MG63 (cell line): Measurements from ENCODE around the gene BET1L. TPM values are rescaled to one million over a fixed set of nuclear protein-coding genes. Genes with fewer than 3 reads are reported as not detected.
"Not testable (repeated sequence)": the region's sequence is repeated elsewhere in the genome, so short reads cannot be mapped to it uniquely, and the experiment has no call there.

Experiments used
- DNase-seq: peaks from one replicate; pipeline ENCODE4 v3.0.0-alpha.2; 2020
- H3K27me3 ChIP-seq: fragments of 250-450 bp; sonication (Bioruptor Pico); 2 replicates; pipeline ENCODE4 v1.5.1; 2020; ENCODE audit warnings: mild to moderate bottlenecking, moderate library complexity
- H3K36me3 ChIP-seq: fragments of 250-450 bp; sonication (Bioruptor Pico); 2 replicates; pipeline ENCODE4 v1.5.1; 2020; ENCODE audit warnings: mild to moderate bottlenecking, moderate library complexity
- H3K4me3 ChIP-seq: fragments of 250-450 bp; sonication (Bioruptor Pico); 2 replicates; pipeline ENCODE4 v1.5.1; 2020; ENCODE audit warnings: mild to moderate bottlenecking, moderate library complexity
- H3K9me3 ChIP-seq: fragments of 250-450 bp; sonication (Bioruptor Pico); 2 replicates; pipeline ENCODE4 v1.5.1; 2020; ENCODE audit warnings: mild to moderate bottlenecking, moderate library complexity
- total RNA-seq: library from RNA; depleted of rRNA; stranded (reverse); fragments of >200 nt; shearing (Covaris generic); gene quantifications from 2 replicates; pipeline ENCODE4 v1.2.3, GENCODE V29; 2014; ENCODE audit warnings: low replicate concordance

BET1L gene
- total RNA-seq, 1 experiment from 2014 or later, result 29.0 TPM

GRCh38 chr11:235997-236773 lies 29.0 kb upstream of the BET1L start, which contains the start of gene SIRT3:
Gene SIRT3, minus strand, starts transcription at chr11:236342. Its CDS starts 14 bp downstream, at chr11:236328.
- peak within 1 kb of the TSS; percentile 97 for H3K4me3 ChIP-seq
- H3K27me3 ChIP-seq, result no peaks in the 10 kb centered on the region
- no peaks in the 10 kb centered on the region for H3K9me3 ChIP-seq
- DNase-seq, result peak; percentile 80
- peaks cover 36% of the 10 kb centered on the region for H3K36me3 ChIP-seq

DNA sequence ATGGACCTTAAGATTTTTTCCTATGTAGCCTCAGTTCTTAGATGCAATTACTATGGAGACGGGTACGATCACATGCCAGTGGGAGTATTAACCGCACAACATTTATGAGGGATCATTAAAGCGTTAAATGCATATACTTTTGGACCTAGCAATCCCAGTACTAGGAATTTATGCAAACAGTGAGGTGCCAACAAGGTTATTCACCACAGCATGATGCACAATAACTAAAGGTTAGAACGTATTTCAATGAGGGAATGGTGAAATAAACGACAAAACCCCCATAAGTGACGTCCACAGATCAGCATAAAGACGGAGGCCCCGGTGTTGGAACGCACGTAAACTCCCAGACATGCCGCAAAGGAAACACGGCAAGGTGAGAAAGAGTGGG lies 28.4 kb upstream of the BET1L start:
- Histone ChIP-seq H3K9me3 (no peaks in the 10 kb centered on the region), H3K36me3 (peaks cover 30% of the 10 kb centered on the region), H3K27me3 (no peaks in the 10 kb centered on the region), H3K4me3 (peak overlapping the region; percentile 97)
- DNase-seq, result no peak

DNA sequence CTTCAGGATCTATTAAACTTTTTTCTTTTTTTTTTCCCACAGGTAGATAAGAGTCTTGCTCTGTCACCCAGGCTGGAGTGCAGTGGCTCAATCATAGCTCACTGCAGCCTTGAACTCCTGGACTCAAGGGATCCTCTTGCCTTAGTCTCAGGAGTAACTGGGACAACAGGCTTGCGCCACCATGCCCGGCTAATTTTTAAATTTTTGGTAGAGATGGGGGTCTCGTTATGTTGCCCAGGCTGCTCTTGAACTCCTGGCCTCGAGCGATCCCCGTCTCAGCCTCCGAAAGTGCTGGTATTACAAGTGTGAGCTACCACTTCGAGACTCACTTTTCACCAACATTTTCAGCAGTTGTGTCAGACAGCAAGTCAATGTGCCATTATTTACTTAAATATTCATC lies 28.0 kb upstream of the BET1L start:
- Histone ChIP-seq H3K4me3 (peak overlapping the region; percentile 97), H3K9me3 (no peaks in the 10 kb centered on the region), H3K36me3 (peaks cover 26% of the 10 kb centered on the region), H3K27me3 (no peaks in the 10 kb centered on the region)
- no peak for DNase-seq

DNA sequence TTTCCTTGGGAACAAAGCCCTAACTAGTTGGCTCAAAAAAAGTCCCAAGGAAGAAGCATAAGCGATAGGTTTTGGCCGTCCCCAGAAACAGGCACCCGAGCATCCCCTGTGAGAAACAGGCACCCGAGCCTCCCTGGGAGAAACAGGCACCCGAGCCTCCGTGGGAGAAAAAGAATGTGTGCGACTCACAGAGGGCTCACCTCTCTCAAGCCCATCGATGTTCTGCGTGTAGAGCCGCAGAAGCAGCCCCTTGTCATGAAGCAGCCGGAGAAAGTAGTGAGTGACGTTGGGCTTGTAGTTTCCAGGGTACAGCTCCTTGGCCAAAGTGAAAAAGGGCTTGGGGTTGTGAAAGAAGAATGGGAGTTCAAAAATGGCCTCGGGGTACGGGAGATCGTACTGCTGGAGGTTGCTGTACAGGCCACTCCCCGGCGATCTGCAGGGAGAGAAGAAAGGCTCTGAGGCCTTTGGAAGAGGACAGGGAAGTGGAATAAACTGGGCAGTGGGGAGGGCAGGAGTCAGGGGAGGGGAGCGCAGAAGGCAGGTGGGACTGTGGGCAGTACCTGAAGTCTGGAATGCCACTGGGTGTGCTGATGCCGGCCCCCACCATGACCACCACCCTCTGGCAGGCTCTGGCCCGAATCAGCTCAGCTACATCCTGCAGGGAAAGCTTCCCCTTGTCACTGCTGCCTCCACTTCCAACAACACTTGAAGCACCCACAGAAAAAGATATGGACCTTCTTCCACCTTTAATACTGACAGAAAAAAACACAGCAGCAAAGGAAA lies 25.8 kb upstream of the BET1L start:
- no peaks in the 10 kb centered on the region for H3K27me3 ChIP-seq
- no peak overlapping the region for H3K4me3 ChIP-seq
- DNase-seq, result no peak
- H3K36me3 ChIP-seq, result peaks cover 10% of the 10 kb centered on the region; the same call in 1 of the 2 replicates
- H3K9me3 ChIP-seq, result no peaks in the 10 kb centered on the region

DNA sequence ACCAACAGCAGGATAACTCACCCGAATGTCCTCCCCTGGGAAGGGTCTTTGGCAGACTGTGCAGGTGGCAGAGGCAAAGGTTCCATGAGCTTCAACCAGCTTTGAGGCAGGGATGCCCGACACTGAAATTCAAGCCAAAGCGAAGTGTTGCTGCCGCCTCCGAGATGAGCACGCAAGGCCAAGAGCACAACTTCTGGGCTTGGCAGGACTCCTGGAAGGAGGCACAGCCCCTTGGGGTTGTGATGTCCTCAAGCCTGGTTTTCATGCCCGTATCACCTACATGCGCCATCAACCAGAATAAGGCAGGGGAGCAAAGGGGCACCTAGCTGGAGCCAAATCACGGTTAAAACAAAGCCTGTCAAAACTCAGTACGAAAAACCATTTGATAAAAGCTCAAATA lies 23.2 kb upstream of the BET1L start:
- Histone ChIP-seq H3K36me3 (no peaks in the 10 kb centered on the region), H3K27me3 (no peaks in the 10 kb centered on the region), H3K4me3 (no peak overlapping the region), H3K9me3 (no peaks in the 10 kb centered on the region)
- DNase-seq, result no peak

- H3K4me3 ChIP-seq, result no peak overlapping the region
- H3K36me3 ChIP-seq, result no peaks in the 10 kb centered on the region
- DNase-seq, result no peak
- no peaks in the 10 kb centered on the region for H3K27me3 ChIP-seq
- no peaks in the 10 kb centered on the region for H3K9me3 ChIP-seq
These were observed 20.7 kb upstream of the BET1L start for GRCh38 chr11:227824-228379.

DNA sequence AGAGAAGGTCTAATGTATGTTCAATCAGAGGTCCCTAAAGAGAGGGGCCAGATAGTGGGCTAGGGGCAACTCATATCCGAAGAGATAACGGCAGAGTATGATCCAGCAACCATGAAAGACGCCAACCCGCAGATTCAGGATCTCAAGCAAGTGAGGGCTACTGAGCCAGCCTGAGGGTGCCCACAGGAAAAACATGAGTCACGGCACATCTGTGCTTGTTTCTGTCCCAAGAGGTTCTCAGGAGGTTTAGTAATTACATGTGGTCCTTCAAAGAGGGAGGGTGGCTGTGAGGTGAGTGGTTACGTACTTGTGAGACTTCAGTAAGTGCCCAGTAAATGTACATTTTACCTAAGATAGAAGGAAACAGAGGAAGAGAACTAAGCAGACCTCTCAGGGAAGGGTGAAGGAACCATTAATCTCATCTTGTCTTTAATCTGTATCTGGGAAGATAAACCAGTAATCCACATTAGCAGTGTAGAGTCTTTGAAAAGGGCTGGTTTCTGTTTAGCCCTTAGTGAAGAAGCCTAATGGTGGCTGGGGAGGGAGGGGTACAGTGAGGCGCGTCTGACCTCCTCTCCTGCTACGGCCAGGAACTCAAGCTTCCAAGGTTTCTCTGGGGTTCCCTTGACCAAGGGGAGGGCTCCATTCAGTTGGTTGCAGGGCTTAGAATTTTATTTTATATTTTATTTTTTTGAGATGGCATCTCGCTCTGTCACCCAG lies 18.7 kb upstream of the BET1L start:
- Histone ChIP-seq H3K4me3 (no peak overlapping the region), H3K27me3 (no peaks in the 10 kb centered on the region), H3K36me3 (no peaks in the 10 kb centered on the region; the same call in 1 of the 2 replicates), H3K9me3 (no peaks in the 10 kb centered on the region)
- DNase-seq, result peak; percentile 21

- Histone ChIP-seq H3K9me3 (no peaks in the 10 kb centered on the region), H3K27me3 (no peaks in the 10 kb centered on the region), H3K36me3 (no peaks in the 10 kb centered on the region; the same call in 1 of the 2 replicates), H3K4me3 (no peak overlapping the region)
- DNase-seq, result no peak
These were observed 17.2 kb upstream of the BET1L start for GRCh38 chr11:224424-224823.

DNA sequence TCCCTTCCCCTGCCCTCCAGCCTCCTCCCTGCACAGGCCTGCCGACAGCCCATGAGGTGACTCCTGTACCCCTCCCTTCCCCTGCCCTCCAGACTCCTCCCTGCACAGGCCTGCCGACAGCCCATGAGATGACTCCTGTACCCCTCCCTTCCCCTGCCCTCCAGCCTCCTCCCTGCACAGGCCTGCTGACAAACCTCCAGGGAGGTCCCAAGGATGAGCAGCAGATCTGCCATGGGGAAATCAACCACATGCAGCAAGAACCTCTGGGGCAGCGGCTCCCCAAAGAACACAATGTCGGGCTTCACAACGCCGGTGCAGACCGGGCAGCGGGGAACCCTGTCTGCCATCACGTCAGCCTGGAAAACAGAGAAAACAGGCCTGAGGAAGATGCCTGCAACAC lies 16.7 kb upstream of the BET1L start:
- Histone ChIP-seq H3K4me3 (no peak overlapping the region), H3K9me3 (no peaks in the 10 kb centered on the region), H3K36me3 (no peaks in the 10 kb centered on the region; the same call in 1 of the 2 replicates), H3K27me3 (no peaks in the 10 kb centered on the region)
- no peak for DNase-seq

DNA sequence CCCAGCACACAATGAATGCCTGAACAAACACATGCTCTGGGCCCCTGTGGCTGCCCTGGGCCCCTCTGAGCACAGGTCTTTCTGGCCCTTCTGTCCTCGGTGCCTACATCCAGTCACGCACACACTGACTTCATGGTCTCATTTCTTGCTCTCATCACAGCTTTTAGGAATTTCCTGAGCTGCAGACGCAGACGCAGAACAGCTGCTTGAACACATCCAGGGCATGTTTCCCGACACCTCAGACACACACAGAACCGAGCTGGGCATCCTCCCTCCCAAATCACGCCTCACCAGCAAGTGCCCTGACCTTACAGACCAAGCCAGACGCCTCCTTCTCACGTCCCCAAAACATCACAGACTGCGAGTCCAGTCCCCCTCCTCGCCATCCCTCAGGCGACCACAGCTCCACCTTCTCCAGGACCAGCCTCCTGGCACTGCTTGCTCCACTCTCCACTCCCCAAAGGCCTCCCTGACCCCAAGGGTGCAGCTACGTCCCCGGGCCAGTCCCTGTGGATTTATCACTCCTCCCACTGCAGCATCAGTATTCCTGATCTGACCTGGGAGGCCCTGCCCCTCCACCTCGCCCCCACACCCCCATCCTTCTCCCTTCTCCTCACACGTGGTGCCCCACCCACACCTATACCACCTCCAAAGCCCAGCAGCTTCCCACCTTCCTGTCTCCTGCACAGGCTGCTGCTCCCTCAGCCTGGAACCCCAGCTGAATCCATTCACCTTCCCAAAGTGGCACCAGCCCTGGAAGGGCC lies 16.0 kb upstream of the BET1L start:
- Histone ChIP-seq H3K27me3 (no peaks in the 10 kb centered on the region), H3K36me3 (no peaks in the 10 kb centered on the region; the same call in 1 of the 2 replicates), H3K9me3 (no peaks in the 10 kb centered on the region), H3K4me3 (no peak overlapping the region)
- DNase-seq, result no peak

DNA sequence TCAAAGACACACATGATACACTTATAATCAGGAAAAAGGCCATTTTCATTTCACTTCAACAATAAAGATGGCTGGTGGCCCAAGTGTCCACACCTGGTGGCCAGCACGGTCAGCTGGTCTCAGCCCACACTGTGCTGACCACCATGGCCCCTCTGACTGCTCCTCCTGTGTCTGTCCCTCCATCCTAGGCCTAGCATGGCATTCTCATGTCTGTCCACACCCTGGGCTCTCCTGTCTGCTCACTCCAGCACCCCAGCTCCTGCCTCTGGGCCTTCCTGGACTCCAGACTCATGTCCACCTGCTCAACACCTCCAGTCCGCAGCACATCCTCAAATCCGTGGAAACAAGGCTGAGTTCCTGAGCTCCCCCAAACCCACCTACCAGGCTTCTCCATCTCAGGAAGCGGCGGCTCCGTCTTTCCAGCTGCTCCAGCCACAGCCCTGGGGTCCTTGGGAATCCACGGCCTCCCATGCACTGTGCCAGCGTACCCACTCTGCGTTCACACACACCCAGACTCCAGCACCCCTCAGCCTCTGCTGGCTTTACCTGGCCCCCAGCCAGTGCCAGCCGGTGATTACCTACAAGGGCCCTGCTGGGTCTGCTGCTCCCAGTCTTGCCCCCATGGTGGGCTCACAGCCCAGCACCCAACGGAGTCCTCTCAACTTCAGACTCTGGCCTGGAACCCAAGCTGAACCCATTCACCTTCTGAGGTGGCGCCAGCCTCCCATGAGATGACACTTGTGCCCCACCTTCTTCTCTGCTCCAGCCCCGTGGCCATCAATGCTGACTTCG lies 15.0 kb upstream of the BET1L start:
- no peaks in the 10 kb centered on the region; the same call in 1 of the 2 replicates for H3K36me3 ChIP-seq

DNA sequence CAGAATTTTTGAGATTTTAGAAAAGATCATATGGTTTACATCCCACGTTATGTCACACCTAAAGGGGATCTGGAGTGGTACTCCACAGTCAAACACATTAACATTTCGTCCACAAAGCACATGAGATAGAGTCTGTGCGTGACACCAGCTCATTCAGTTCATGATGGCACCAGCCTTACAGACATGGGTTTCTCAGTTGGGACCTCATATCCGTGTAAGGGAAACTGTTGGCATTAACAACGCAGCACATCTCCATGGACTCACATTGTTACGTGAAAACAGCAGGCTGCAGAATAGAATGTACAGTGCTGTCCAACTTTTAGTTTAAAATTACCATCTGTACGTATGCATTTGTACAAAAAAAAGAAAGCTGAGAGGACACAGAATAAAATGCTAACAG lies 14.3 kb upstream of the BET1L start:
- no peak for DNase-seq
- H3K27me3 ChIP-seq, result no peaks in the 10 kb centered on the region
- H3K36me3 ChIP-seq, result no peaks in the 10 kb centered on the region; the same call in 1 of the 2 replicates
- H3K9me3 ChIP-seq, result no peaks in the 10 kb centered on the region
- no peak overlapping the region for H3K4me3 ChIP-seq

More for the DNA sequence above, 15.0 kb upstream of the BET1L start:
- no peak for DNase-seq
- Histone ChIP-seq H3K4me3 (no peak overlapping the region), H3K27me3 (no peaks in the 10 kb centered on the region), H3K9me3 (no peaks in the 10 kb centered on the region)

GRCh38 chr11:220641-221215 lies 13.5 kb upstream of the BET1L start:
- H3K36me3 ChIP-seq, H3K4me3 ChIP-seq, H3K9me3 ChIP-seq, H3K27me3 ChIP-seq, DNase-seq: not testable (repeated sequence)

GRCh38 chr11:218815-219593 lies 11.8 kb upstream of the BET1L start:
- Histone ChIP-seq H3K9me3 (no peaks in the 10 kb centered on the region), H3K27me3 (no peaks in the 10 kb centered on the region), H3K4me3 (no peak overlapping the region), H3K36me3 (peaks cover 21% of the 10 kb centered on the region)
- DNase-seq, result no peak
